DMS 273 (cell line): Measurements from ENCODE around the gene PARL.
"Not testable (repeated sequence)": the region's sequence is repeated elsewhere in the genome, so short reads cannot be mapped to it uniquely, and the experiment has no call there.

Experiments
- DNase-seq: peaks from one replicate; lab custom pipeline; 2025; ENCODE audit not compliant: unreplicated experiment; lab: John Stamatoyannopoulos, UW

PARL gene

GRCh38 chr3:183906234-183906921 lies 21.7 kb upstream of the PARL start:
- DNase-seq: no peak

- DNase-seq: no peak
Observed at GRCh38 chr3:183904833-183905780, 20.4 kb upstream of the PARL start.

GRCh38 chr3:183898028-183898431 lies 13.3 kb upstream of the PARL start:
- DNase-seq: no peak

GRCh38 chr3:183897606-183898005 lies 12.9 kb upstream of the PARL start:
- no peak for DNase-seq

- no peak for DNase-seq
Observed at GRCh38 chr3:183896610-183897009, 11.9 kb upstream of the PARL start.

- DNase-seq: no peak
Observed at GRCh38 chr3:183896184-183896583, 11.5 kb upstream of the PARL start.

- peak; percentile 40 for DNase-seq
Observed at GRCh38 chr3:183895774-183896173, 11.1 kb upstream of the PARL start.

GRCh38 chr3:183895296-183895695 lies 10.6 kb upstream of the PARL start:
- peak; percentile 76 for DNase-seq

- no peak for DNase-seq
Observed at GRCh38 chr3:183892610-183893214, 8.0 kb upstream of the PARL start.

- DNase-seq: no peak
Observed at GRCh38 chr3:183885766-183886165, 1.1 kb upstream of the PARL start.

- peak; percentile 52 for DNase-seq
Observed at GRCh38 chr3:183884097-183884426, 618 bp downstream of the PARL start.

GRCh38 chr3:183883291-183884096 lies 1.2 kb downstream of the PARL start:
- no peak for DNase-seq

GRCh38 chr3:183880121-183880520 lies 4.6 kb downstream of the PARL start:
- DNase-seq: no peak

- no peak for DNase-seq
Observed at GRCh38 chr3:183879243-183879642, 5.4 kb downstream of the PARL start.

- no peak for DNase-seq
Observed at GRCh38 chr3:183878071-183878470, 6.6 kb downstream of the PARL start.

GRCh38 chr3:183877227-183877626 lies 7.5 kb downstream of the PARL start:
- not testable (repeated sequence) for DNase-seq

- DNase-seq: no peak
Observed at GRCh38 chr3:183875411-183875810, 9.3 kb downstream of the PARL start.

- no peak for DNase-seq
Observed at GRCh38 chr3:183873914-183874313, 10.8 kb downstream of the PARL start.

- DNase-seq: no peak
Observed at GRCh38 chr3:183871541-183871940, 13.1 kb downstream of the PARL start.

GRCh38 chr3:183870563-183870962 lies 14.1 kb downstream of the PARL start:
- no peak for DNase-seq

- no peak for DNase-seq
Observed at GRCh38 chr3:183868796-183869195, 15.9 kb downstream of the PARL start.
